ENCODE data around the gene FAM120C.
A peak's percentile ranks its signal among the peaks of the same experiment; 100 is the strongest.

The FAM120C gene

DNA sequence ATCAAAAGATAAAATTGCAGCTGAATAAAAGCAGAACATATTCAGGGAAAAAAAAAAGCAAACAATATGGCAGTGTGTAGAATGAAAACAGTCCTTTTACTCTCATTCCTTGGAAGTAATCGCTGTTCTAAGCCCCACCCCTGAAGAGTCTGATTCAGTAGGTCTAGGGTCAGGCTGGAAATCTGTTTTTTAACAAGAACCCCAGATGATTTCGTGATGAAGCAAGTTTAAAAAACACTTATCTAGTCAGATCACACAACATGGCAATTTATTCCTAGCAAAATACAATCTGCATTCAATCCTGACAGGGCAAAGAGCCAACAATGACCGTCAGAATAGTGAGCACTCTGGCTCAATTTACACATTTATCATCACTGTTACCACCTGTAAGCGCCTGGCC, 16.1 kb downstream of the FAM120C start:
- DNase-seq, result no peak

- DNase-seq, result no peak
These were observed 25.5 kb downstream of the FAM120C start for GRCh38 chrX:54157561-54157960.

DNA sequence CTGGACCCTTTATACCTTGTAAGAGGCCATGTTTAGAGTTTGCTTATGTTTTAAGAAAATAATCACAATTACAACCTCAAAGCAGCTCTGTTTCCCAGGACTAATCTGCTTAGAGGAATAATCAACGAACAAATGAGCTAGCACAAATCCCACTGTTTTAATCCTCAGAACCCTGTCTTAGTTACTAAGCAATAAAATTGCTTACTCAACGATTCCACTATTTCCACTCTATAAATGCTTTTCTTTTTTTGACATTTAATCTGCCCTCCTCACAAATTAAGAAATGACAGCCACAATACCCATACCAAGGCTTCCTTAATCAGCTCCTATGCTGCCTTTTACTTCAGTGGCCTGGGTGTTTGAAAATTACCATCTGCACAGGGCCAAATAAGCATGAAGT, 48.8 kb downstream of the FAM120C start:
- no peak for DNase-seq

DNA sequence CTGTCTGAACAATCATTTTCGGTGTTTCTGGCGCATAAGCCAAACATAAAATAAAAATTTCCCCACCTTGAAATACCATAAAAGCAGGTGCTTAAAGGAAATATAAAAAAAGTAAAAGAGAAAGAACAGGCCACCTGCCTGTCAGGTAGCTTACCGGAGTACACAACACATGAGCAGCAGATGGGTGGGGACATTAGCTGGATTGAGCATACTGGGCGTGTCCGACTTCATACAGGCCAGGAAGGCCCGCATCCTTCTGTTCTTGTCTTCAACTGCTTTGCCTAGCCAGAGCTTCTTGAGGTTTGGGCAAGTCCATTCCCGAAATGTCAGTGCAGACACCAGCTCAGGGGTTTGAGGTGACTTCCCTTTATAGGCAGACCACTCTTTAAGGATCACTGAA, 66.7 kb downstream of the FAM120C start:
- DNase-seq, result no peak

- no peak for DNase-seq
These were observed 89.5 kb downstream of the FAM120C start for GRCh38 chrX:54093571-54093970.

GRCh38 chrX:54093159-54093558, 89.9 kb downstream of the FAM120C start:
- DNase-seq, result no peak

GRCh38 chrX:54090880-54091279, 92.2 kb downstream of the FAM120C start:
- no peak for DNase-seq

- DNase-seq, result no peak
These were observed 93.9 kb downstream of the FAM120C start for GRCh38 chrX:54089191-54089590.

DNA sequence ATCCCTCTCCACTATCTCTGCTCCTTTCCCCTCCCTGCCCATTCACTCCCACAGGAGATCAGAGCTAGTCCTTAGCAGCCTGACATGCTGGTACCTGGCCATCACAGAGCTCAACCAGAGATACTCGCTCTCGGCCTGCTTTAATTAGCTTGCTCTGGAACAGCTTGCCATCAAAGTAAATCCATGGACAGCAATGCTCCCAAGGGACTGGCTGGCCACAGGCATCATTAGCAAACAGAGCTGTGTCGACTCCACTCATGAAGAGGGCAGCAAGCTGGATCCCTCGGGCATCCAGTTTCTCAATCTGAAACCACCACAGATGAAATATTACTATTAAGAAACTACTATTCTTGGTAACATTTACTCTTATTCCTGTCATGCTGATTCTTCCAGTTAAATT, 95.4 kb downstream of the FAM120C start:
- no peak for DNase-seq

GRCh38 chrX:54085666-54086065, 97.4 kb downstream of the FAM120C start:
- no peak for DNase-seq

DNA sequence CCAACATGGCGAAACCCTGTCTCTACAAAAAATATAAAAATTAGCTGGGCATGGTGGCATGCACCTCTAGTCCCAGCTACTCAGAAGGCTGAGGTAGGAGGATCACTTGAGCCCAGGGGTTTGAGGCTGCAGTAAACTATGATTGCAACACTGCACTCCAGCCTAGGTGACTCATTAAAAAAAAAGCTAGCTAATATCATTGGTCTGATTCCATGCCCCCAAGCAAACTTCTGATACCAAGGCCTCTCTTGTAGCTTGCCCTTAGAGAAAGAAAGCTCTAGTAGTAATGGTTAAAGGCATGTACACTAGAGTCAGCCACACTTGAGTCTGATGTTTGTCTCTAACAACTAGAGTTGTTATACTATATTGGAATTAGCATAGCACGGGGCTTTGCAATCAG, 106.2 kb downstream of the FAM120C start:
- no peak for DNase-seq

GRCh38 chrX:54074826-54075225, 108.2 kb downstream of the FAM120C start:
- no peak for DNase-seq

GRCh38 chrX:54067766-54068165, 115.3 kb downstream of the FAM120C start:
- no peak for DNase-seq

- no peak for DNase-seq
These were observed 116.2 kb downstream of the FAM120C start for GRCh38 chrX:54066841-54067240.

DNA sequence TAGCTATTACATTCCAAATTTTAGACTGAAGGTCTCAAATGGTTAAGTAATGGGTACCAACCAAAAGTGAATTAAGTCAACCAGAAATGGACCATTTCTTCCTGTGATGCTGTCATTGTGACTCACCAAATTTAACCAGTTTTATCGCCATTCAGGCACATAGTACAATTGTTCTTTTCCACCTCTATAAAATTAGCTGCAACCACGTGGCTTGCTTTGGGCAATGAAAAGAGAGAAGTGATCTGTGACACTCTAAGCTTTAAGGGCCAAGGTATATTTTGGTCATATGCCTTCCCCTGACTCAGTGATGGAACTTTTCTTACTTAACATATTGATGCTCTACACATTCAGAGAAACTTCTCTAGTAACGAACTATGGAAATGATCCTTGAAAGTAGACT, 118.5 kb downstream of the FAM120C start:
- no peak for DNase-seq

DNA sequence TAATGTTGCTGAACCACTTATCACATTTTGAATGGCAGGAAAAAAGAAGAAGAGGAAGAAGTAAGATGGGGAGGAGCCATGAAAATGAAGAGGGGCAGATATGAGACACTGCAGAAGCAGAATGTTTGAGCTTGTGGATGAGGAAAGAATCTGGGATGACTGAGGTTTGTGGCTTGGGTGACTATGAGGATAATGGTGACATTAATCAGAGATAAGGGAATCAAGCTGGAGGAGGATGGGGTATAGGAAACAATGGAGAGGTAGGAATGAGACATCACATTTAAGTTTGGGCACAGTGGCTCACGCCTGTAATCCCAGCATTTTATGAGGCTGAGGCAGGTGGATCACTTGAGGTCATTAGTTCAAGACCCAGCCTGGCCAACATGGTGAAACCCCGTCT, 119.7 kb downstream of the FAM120C start:
- DNase-seq, result no peak

DNA sequence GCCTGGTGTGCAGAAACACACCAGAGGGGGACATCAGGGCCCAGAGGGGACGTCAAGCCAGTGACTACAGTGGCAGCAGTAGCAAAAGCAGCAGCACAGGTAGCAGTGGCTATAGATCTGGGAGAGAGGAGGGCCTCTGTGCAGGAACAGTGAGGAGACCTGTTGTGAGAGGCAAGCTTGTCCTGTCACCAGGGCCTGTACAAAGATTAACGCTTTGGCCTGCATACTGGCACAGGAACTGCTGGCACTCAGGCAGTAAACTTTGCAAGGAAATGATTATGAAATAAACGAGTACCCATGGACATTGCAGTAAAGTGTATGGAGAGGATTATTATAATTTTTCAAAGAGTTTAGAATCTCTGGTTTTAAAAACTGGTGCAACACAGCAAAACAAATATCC, 133.3 kb downstream of the FAM120C start:
- no peak for DNase-seq

GRCh38 chrX:54048412-54048811, 134.6 kb downstream of the FAM120C start:
- DNase-seq, result no peak

DNA sequence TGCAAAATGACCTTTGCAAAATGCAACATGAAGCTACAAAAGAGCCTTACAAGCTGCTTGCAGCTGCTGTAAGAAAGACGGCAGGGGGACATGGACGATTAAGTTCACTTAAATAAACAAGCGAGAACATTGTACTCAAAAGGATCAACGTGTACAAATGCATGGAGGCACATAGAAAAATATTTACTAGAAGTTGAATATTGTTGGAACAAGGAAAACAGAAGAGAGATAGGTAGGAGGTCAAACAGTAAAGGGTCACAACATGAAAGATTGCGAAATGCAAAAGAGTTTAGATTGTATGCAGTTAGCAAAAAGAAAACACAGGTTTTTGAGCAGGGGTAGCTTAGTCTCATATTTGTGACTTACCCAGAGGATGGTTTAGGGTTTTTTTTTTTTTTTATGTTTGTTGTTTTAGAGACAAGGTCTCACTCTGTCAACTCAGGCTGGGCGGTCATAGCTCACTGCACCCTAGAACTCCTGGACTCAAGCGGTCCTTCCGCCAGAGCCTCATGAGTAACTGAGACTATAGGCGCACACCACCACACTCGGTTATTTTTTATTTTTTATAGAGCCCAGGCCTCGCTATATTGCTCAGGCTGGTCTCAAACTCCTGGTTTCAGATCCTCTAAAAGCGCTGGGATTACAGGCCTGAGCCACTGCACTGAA, 137.4 kb downstream of the FAM120C start:
- DNase-seq, result no peak

GRCh38 chrX:54044877-54045338, 138.1 kb downstream of the FAM120C start:
- no peak for DNase-seq

DNA sequence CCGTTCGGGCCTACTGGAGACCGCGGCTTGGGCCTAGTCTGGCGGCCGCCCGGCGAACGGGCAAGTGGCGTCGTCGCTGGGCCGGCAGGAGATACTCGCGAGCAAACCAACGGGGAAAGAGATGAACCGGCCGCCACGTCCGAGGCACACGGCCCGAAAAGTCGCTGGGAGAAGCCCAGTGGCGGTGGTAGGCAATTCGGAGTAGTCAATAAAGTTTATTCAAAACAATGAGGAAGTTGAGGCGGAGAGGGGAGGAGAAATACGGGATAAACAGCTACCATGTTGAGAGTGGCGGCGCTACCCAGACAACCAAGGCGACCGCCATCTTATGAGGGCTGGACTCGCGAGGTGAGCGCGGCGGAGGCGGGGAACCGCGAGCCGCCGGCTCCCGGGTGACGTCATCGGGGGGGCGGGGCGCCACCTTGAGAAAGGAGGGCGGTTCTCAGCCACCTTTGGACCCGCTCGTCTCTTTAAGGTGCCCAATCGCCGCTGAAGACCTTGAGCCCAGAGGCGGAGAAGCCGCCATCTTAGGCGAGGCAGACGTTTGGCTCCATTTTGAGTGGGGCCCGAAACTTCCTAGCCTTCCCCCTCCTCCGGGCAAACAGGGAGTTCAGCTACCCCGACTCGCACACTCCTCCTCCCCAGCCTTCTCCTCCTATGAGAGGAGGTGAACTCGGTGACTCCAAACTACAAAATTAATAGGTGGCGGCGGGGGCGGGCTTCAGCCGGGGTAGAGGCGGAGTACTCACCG, 138.8 kb downstream of the FAM120C start, which contains the start of gene PHF8:
Gene PHF8 (minus strand): TSS at position 348 of the 751 bp plus-strand sequence. CDS start 1,745 bp downstream, outside the sequence.
- peak; percentile 88 to 95 (median 94) for DNase-seq

GRCh38 chrX:54043541-54044125, 139.4 kb downstream of the FAM120C start:
- peak in 4 of 6 experiments; percentile 28 to 63 (median 48) for DNase-seq

DNA sequence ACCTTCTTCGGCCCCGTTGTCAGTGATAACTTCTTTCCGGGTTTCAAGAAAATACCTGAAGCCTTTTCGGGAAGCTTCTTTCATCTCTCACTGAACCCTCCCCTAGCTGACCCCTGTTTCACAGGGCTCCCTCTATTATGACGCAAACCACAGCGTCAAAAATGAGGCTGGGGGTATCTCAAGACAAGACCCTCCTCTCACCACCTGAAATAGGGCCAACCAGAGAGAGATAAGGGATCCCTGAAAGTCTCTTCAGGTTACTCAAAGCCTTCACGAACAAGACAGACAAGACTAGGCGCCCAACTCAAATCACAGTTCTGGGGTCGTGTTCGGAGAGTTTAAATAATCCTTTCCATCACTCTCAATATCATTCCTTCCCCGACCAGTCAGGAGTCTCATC, 140.0 kb downstream of the FAM120C start:
- DNase-seq, result peak in 2 of 6 experiments; percentile 10 to 17

- peak in 5 of 6 experiments; percentile 4 to 32 (median 10) for DNase-seq
These were observed 140.4 kb downstream of the FAM120C start for GRCh38 chrX:54042609-54043021.

Data from stimulated activated naive CD4-positive, alpha-beta T cell (primary cell).